H9 (cell line): ENCODE data around the gene TUNAR. TPM values are rescaled to one million over a fixed set of nuclear protein-coding genes. Genes with fewer than 3 reads are reported as not detected.

Experiments
- DNase-seq: peaks from one replicate; pipeline ENCODE4 v3.0.0-alpha.2; 2017
- H2AFZ ChIP-seq: one replicate; pipeline ENCODE4 v1.6.1; 2013; ENCODE audit warnings: mild to moderate bottlenecking, low read length, control low read depth, moderate library complexity
- H2AK5ac ChIP-seq: 2 replicates; pipeline ENCODE4 v1.6.1; 2013; ENCODE audit warnings: low read length, control low read depth, mixed read lengths; ENCODE audit not compliant: insufficient read length
- H2BK120ac ChIP-seq: one replicate; pipeline ENCODE4 v1.6.1; 2013; ENCODE audit warnings: low read depth, mild to moderate bottlenecking, low read length, control low read depth, inconsistent platforms; ENCODE audit not compliant: poor library complexity, severe bottlenecking
- H2BK12ac ChIP-seq: 2 replicates; pipeline ENCODE4 v1.6.1; 2013; ENCODE audit warnings: low read length, control low read depth, mixed read lengths, low read depth; ENCODE audit not compliant: insufficient read length
- H2BK15ac ChIP-seq: 2 replicates; pipeline ENCODE4 v1.6.1; 2013; ENCODE audit warnings: low read depth, low read length, control low read depth
- H2BK20ac ChIP-seq: one replicate; pipeline ENCODE4 v1.6.1; 2013; ENCODE audit warnings: low read depth, mild to moderate bottlenecking, low read length, control low read depth, inconsistent platforms; ENCODE audit not compliant: poor library complexity, severe bottlenecking
- H2BK5ac ChIP-seq: 2 replicates; pipeline ENCODE4 v1.6.1; 2013; ENCODE audit warnings: low read length, control low read depth, mixed read lengths; ENCODE audit not compliant: insufficient read length
- H3K14ac ChIP-seq: 2 replicates; pipeline ENCODE4 v1.6.1; 2013; ENCODE audit warnings: low read length, control low read depth; ENCODE audit not compliant: insufficient read depth
- H3K18ac ChIP-seq: 2 replicates; pipeline ENCODE4 v1.6.1; 2013; ENCODE audit warnings: low read depth, mild to moderate bottlenecking, mixed read lengths, low read length, control low read depth; ENCODE audit not compliant: insufficient read length
- H3K23ac ChIP-seq: 2 replicates; pipeline ENCODE4 v1.6.1; 2013; ENCODE audit warnings: low read length, control low read depth, mixed read lengths, low read depth; ENCODE audit not compliant: insufficient read length
- H3K23me2 ChIP-seq: 2 replicates; pipeline ENCODE4 v1.6.1; 2013; ENCODE audit warnings: low read depth, mild to moderate bottlenecking, mixed read lengths, low read length, control low read depth; ENCODE audit not compliant: insufficient read length, poor library complexity, severe bottlenecking
- H3K27ac ChIP-seq: 2 replicates; pipeline ENCODE4 v1.5.1; 2013; ENCODE audit warnings: low read length, control low read depth, mixed read lengths, low read depth; ENCODE audit not compliant: insufficient read length
- H3K27me3 ChIP-seq: 2 replicates; pipeline ENCODE4 v1.6.1; 2013; ENCODE audit warnings: low read length, control low read depth, inconsistent platforms; ENCODE audit not compliant: insufficient read depth
- H3K4ac ChIP-seq: 2 replicates; pipeline ENCODE4 v1.6.1; 2013; ENCODE audit warnings: low read depth, mild to moderate bottlenecking, control low read depth, inconsistent platforms, low read length, moderate library complexity
- H3K4me1 ChIP-seq: 2 replicates; pipeline ENCODE4 v1.6.1; 2013; ENCODE audit warnings: low read length, control low read depth, inconsistent platforms; ENCODE audit not compliant: insufficient read depth
- H3K4me2 ChIP-seq: 2 replicates; pipeline ENCODE4 v1.6.1; 2013; ENCODE audit warnings: low read length, control low read depth, mixed read lengths; ENCODE audit not compliant: insufficient read length, insufficient read depth
- H3K56ac ChIP-seq: 2 replicates; pipeline ENCODE4 v1.6.1; 2013; ENCODE audit warnings: low read depth, mild to moderate bottlenecking, mixed read lengths, low read length, control low read depth; ENCODE audit not compliant: insufficient read length
- H3K79me1 ChIP-seq: 2 replicates; pipeline ENCODE4 v1.6.1; 2013; ENCODE audit warnings: low read depth, mild to moderate bottlenecking, moderate library complexity, low read length, control low read depth, inconsistent platforms; ENCODE audit not compliant: insufficient read depth, poor library complexity, severe bottlenecking
- H3K79me2 ChIP-seq: 2 replicates; pipeline ENCODE4 v1.6.1; 2013; ENCODE audit warnings: low read length, control low read depth, inconsistent platforms; ENCODE audit not compliant: insufficient read depth
- H3K9ac ChIP-seq: 2 replicates; pipeline ENCODE4 v1.6.1; 2013; ENCODE audit warnings: low read length, control low read depth, mixed read lengths; ENCODE audit not compliant: insufficient read length; ENCODE audit errors: extremely low read depth
- H3K9me3 ChIP-seq: one replicate; pipeline ENCODE4 v1.6.1; 2013; ENCODE audit warnings: low read depth, low read length, inconsistent platforms; ENCODE audit not compliant: control insufficient read depth
- H3T11ph ChIP-seq: one replicate; pipeline ENCODE4 v1.6.1; 2013; ENCODE audit warnings: mild to moderate bottlenecking, low read length, control low read depth, inconsistent platforms
- H4K20me1 ChIP-seq: one replicate; pipeline ENCODE4 v1.6.1; 2013; ENCODE audit not compliant: control insufficient read depth, insufficient read length, insufficient read depth
- H4K5ac ChIP-seq: 2 replicates; pipeline ENCODE4 v1.6.1; 2013; ENCODE audit warnings: low read depth, mild to moderate bottlenecking, mixed read lengths, low read length, control low read depth; ENCODE audit not compliant: insufficient read length
- H4K8ac ChIP-seq: replicated peaks from 2 replicates; pipeline ENCODE4 v1.6.1; 2013; ENCODE audit warnings: low read length, control low read depth, mixed read lengths, low read depth; ENCODE audit not compliant: insufficient read length
- H4K91ac ChIP-seq: 2 replicates; pipeline ENCODE4 v1.6.1; 2013; ENCODE audit warnings: low read depth, mild to moderate bottlenecking, moderate library complexity, mixed read lengths, low read length, control low read depth; ENCODE audit not compliant: insufficient read length
- H3K27ac Mint-ChIP-seq, 3 experiments: 2 replicates in 2 of 3; 3 replicates in 1 of 3; pipeline ENCODE4 v1.8.0; 2020 to 2021; ENCODE audit warnings: mixed read lengths in 3 of 3, mild to moderate bottlenecking in 1 of 3, moderate library complexity in 1 of 3
- H3K27me3 Mint-ChIP-seq: 2 replicates; pipeline ENCODE4 v1.8.0; 2021; ENCODE audit warnings: low read depth, mild to moderate bottlenecking, moderate library complexity, mixed read lengths
- H3K36me3 Mint-ChIP-seq, 3 experiments: 2 replicates in 2 of 3; 3 replicates in 1 of 3; pipeline ENCODE4 v1.8.0; 2020 to 2021; ENCODE audit warnings: low read depth in 3 of 3, mixed read lengths in 3 of 3; ENCODE audit not compliant: insufficient read depth in 1 of 3
- H3K4me1 Mint-ChIP-seq, 2 experiments: 2 replicates each; pipeline ENCODE4 v1.8.0; 2020; ENCODE audit warnings: mixed read lengths in 2 of 2
- H3K4me3 Mint-ChIP-seq, 2 experiments: 2 replicates in 1 of 2; 3 replicates in 1 of 2; pipeline ENCODE4 v1.8.0; 2020 to 2021; ENCODE audit warnings: mild to moderate bottlenecking in 2 of 2, mixed read lengths in 2 of 2, moderate library complexity in 1 of 2
- H3K9me3 Mint-ChIP-seq, 2 experiments: 2 replicates in 1 of 2; 3 replicates in 1 of 2; pipeline ENCODE4 v1.8.0; 2020; ENCODE audit warnings: mild to moderate bottlenecking in 2 of 2, mixed read lengths in 2 of 2, moderate library complexity in 1 of 2
- WGBS: extraction: QIAGEN DNeasy Blood & Tissue Kit; methylation state at CpG from one replicate; pipeline ENCODE4 v1.1.7; 2013; ENCODE audit warnings: missing lambda C conversion rate, low lambda C conversion rate, mixed read lengths; ENCODE audit not compliant: insufficient read length; ENCODE audit errors: extremely low coverage; 5-methylcytosine and 5-hydroxymethylcytosine counted together
- total RNA-seq: library from RNA; stranded (reverse); gene quantifications from 2 replicates; pipeline ENCODE4 v1.2.1, GENCODE V29; 2021
- TF ChIP-seq, protein P1 (sequence below): fragments of 200-600 bp; sonication (generic); conservative IDR thresholded peaks from 3 replicates; pipeline ENCODE4 v1.8.0; 2021; ENCODE audit warnings: antibody characterized with exemption, mild to moderate bottlenecking

Gene TUNAR
- total RNA-seq, 1 experiment from 2014 or later: 26.2 TPM

DNA sequence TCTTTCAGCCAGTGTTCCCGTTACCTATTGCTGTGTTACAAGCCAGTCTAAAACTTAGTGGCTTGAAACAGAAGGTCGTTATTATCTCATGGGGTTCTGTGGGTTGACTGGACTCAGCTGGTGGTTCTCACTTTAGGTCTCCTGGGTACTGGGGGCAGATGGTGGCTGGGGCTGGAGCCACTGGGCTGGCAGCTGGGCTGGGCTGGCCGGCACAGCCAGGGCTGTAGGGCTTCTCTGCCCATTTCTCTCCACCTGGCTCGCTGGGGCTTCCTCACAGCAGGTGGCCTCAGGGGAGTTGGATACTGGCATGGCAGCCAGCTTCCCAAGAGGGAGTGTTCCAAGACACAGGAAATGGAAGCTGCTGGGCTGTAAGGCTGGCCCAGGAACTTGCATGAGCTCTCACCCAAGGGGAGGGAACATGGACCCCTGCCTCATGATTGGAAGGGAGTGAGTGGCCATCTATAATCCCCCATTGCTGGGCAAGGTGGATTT, 27.0 kb downstream of the TUNAR start:
- no peak overlapping the region for H3K18ac ChIP-seq
- H3K4me3 Mint-ChIP-seq: no peak overlapping the region
- no peak overlapping the region for H3K56ac ChIP-seq
- no peak overlapping the region for H4K5ac ChIP-seq
- H2BK120ac ChIP-seq: no peak overlapping the region
- no peak overlapping the region for H3K27ac ChIP-seq
- no peak overlapping the region for H3K14ac ChIP-seq
- peaks cover 25 to 27% of the 10 kb centered on the region in 2 experiments for H3K4me1 Mint-ChIP-seq
- H3T11ph ChIP-seq: no peak overlapping the region
- H3K23me2 ChIP-seq: no peaks in the 10 kb centered on the region
- H4K91ac ChIP-seq: no peak overlapping the region
- no peak overlapping the region for H2BK20ac ChIP-seq
- H3K4ac ChIP-seq: no peak overlapping the region
- H3K27ac Mint-ChIP-seq: no peak overlapping the region
- H2BK15ac ChIP-seq: no peak overlapping the region
- H3K27me3 Mint-ChIP-seq: no peaks in the 10 kb centered on the region
- no peak overlapping the region for H2AFZ ChIP-seq
- H3K79me1 ChIP-seq: no peaks in the 10 kb centered on the region
- no peak overlapping the region for H2BK12ac ChIP-seq
- H2AK5ac ChIP-seq: no peak overlapping the region
- H3K9ac ChIP-seq: no peak overlapping the region
- H3K9me3 ChIP-seq: no peaks in the 10 kb centered on the region
- H3K9me3 Mint-ChIP-seq: no peaks in the 10 kb centered on the region
- H4K20me1 ChIP-seq: no peaks in the 10 kb centered on the region
- H3K23ac ChIP-seq: no peak overlapping the region
- H3K79me2 ChIP-seq: no peaks in the 10 kb centered on the region
- no peak overlapping the region for H3K4me2 ChIP-seq
- H3K4me1 ChIP-seq: no peaks in the 10 kb centered on the region
- no peak for DNase-seq
- no peak overlapping the region for H4K8ac ChIP-seq
- no peak overlapping the region for H2BK5ac ChIP-seq
- peaks cover 4 to 16% (median 5%) of the 10 kb centered on the region in 3 experiments; a peak in 5 of 7 replicates for H3K36me3 Mint-ChIP-seq
- TF ChIP-seq, protein P1, sequence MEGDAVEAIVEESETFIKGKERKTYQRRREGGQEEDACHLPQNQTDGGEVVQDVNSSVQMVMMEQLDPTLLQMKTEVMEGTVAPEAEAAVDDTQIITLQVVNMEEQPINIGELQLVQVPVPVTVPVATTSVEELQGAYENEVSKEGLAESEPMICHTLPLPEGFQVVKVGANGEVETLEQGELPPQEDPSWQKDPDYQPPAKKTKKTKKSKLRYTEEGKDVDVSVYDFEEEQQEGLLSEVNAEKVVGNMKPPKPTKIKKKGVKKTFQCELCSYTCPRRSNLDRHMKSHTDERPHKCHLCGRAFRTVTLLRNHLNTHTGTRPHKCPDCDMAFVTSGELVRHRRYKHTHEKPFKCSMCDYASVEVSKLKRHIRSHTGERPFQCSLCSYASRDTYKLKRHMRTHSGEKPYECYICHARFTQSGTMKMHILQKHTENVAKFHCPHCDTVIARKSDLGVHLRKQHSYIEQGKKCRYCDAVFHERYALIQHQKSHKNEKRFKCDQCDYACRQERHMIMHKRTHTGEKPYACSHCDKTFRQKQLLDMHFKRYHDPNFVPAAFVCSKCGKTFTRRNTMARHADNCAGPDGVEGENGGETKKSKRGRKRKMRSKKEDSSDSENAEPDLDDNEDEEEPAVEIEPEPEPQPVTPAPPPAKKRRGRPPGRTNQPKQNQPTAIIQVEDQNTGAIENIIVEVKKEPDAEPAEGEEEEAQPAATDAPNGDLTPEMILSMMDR: no peak
- no peaks in the 10 kb centered on the region for H3K27me3 ChIP-seq
- WGBS: no CpG with 5 or more reads among the region's 4 CpGs
